Endothelial cell of umbilical vein (primary cell): ENCODE results near the gene CHST15.

Experiments
- CTCF ChIP-seq, 2 donors: IDR thresholded peaks; 1 replicate in 1 of 2; 2 replicates in 1 of 2; pipeline ENCODE4 v1.5.1; 2011; ENCODE audit warnings: low read length in 2 of 2, mild to moderate bottlenecking in 2 of 2, moderate library complexity in 2 of 2, control low read depth in 1 of 2, inconsistent platforms in 1 of 2, low read depth in 1 of 2; ENCODE audit not compliant: insufficient read depth in 1 of 2; ENCODE audit errors: extremely low read depth in 1 of 2
- EZH2 ChIP-seq: IDR thresholded peaks from 2 replicates; pipeline ENCODE4 v1.6.1; 2012; ENCODE audit warnings: borderline replicate concordance, low read depth, mild to moderate bottlenecking, moderate library complexity, low read length, inconsistent platforms; ENCODE audit not compliant: severe bottlenecking
- FOS ChIP-seq: IDR thresholded peaks from 2 replicates; pipeline ENCODE4 v1.6.1; 2011; ENCODE audit warnings: mild to moderate bottlenecking, low read length, moderate library complexity, borderline replicate concordance; ENCODE audit not compliant: insufficient read depth
- POLR2A ChIP-seq: IDR thresholded peaks from 2 replicates; pipeline ENCODE4 v1.6.1; 2012; ENCODE audit warnings: low read depth, mild to moderate bottlenecking, control low read depth, low read length
- POLR2AphosphoS5 ChIP-seq: IDR thresholded peaks from 2 replicates; pipeline ENCODE4 v1.6.1; 2012; ENCODE audit warnings: low read depth, mild to moderate bottlenecking, control low read depth, low read length, moderate library complexity; ENCODE audit not compliant: insufficient read depth

- TF ChIP-seq CTCF (IDR thresholded peaks at IDR 0.05; ENCODE audit: extremely low read depth in 1 of 2, insufficient read depth in 1 of 2, low read depth in 1 of 2, low read length in 2 of 2) (no peak), POLR2AphosphoS5 (no peak), EZH2 (no peak), POLR2A (no peak), FOS (no peak)
Measured at GRCh38 chr10:124096494-124096893, 3.1 kb upstream of the CHST15 start.
